Tibial nerve (tissue), 4 donors: ENCODE results near the gene CREM.

Source experiments
- EP300 ChIP-seq, 2 donors: sonication (generic); formaldehyde crosslinking; IDR thresholded peaks; one replicate each; pipeline ENCODE4 v1.6.1; 2017; ENCODE audit warnings: antibody characterized with exemption in 2 of 2, mild to moderate bottlenecking in 1 of 2
- POLR2A ChIP-seq, 2 donors: fragments of 450-650 bp; IDR thresholded peaks; one replicate each; pipeline ENCODE4 v1.6.1; 2017; ENCODE audit warnings: antibody characterized with exemption in 2 of 2, mild to moderate bottlenecking in 2 of 2, moderate library complexity in 2 of 2
- TF ChIP-seq, protein P1 (sequence below), 5 experiments: fragments of 200-600 bp in 3 of 5; fragments of 450-650 bp in 2 of 5; sonication (generic) in 3 of 5; IDR thresholded peaks; one replicate each; pipeline ENCODE4 v1.5.1; 2016 to 2019; ENCODE audit warnings: antibody characterized with exemption in 5 of 5, mild to moderate bottlenecking in 3 of 5, moderate library complexity in 2 of 5

DNA sequence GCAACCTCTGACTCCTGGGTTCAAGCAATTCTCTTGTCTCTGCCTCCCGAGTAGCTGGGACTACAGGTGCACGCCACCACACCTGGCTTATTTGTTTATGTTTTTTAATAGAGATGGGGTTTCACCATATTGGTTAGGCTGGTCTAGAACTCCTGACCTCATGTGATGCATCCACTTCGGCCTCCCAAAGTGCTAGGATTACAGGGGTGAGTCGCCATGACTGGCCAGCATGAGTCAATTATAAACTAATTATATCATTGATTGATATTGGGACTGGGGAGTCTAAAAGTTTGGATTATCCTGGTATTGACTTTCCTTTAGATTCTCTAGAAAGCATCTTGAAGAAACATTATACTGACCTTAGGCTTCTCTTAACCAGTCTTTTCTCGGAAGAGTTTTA lies 135.8 kb downstream of the CREM start:
- TF ChIP-seq, protein P1, sequence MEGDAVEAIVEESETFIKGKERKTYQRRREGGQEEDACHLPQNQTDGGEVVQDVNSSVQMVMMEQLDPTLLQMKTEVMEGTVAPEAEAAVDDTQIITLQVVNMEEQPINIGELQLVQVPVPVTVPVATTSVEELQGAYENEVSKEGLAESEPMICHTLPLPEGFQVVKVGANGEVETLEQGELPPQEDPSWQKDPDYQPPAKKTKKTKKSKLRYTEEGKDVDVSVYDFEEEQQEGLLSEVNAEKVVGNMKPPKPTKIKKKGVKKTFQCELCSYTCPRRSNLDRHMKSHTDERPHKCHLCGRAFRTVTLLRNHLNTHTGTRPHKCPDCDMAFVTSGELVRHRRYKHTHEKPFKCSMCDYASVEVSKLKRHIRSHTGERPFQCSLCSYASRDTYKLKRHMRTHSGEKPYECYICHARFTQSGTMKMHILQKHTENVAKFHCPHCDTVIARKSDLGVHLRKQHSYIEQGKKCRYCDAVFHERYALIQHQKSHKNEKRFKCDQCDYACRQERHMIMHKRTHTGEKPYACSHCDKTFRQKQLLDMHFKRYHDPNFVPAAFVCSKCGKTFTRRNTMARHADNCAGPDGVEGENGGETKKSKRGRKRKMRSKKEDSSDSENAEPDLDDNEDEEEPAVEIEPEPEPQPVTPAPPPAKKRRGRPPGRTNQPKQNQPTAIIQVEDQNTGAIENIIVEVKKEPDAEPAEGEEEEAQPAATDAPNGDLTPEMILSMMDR (IDR thresholded peaks at IDR 0.05): no peak
- TF ChIP-seq POLR2A (IDR thresholded peaks at IDR 0.05): no peak
- TF ChIP-seq EP300 (IDR thresholded peaks at IDR 0.05): no peak
